UCSD-AML1 (cell line): ENCODE results near the gene COPG2.
"Not testable (repeated sequence)": the region's sequence is repeated elsewhere in the genome, so short reads cannot be mapped to it uniquely, and the experiment has no call there.

Experiments used
- DNase-seq: peaks from one replicate; lab custom pipeline; 2025; ENCODE audit not compliant: unreplicated experiment; lab: John Stamatoyannopoulos, UW

Gene COPG2

GRCh38 chr7:130566168-130566897, 102.2 kb downstream of the COPG2 start:
- no peak for DNase-seq

GRCh38 chr7:130560972-130561371, 107.6 kb downstream of the COPG2 start:
- DNase-seq = no peak

GRCh38 chr7:130559184-130559583, 109.4 kb downstream of the COPG2 start:
- DNase-seq = no peak

- no peak for DNase-seq
Observed at GRCh38 chr7:130554481-130554880, 114.1 kb downstream of the COPG2 start.

- DNase-seq = no peak
Observed at GRCh38 chr7:130553398-130554029, 115.0 kb downstream of the COPG2 start.

- no peak for DNase-seq
Observed at GRCh38 chr7:130544356-130544755, 124.2 kb downstream of the COPG2 start.

GRCh38 chr7:130543487-130544010, 125.0 kb downstream of the COPG2 start:
- no peak for DNase-seq

- not testable (repeated sequence) for DNase-seq
Observed at GRCh38 chr7:130542297-130542696, 126.3 kb downstream of the COPG2 start.

- DNase-seq = not testable (repeated sequence)
Observed at GRCh38 chr7:130541287-130541686, 127.3 kb downstream of the COPG2 start.

- not testable (repeated sequence) for DNase-seq
Observed at GRCh38 chr7:130537894-130538293, 130.7 kb downstream of the COPG2 start.

- DNase-seq = no peak
Observed at GRCh38 chr7:130529417-130529816, 139.1 kb downstream of the COPG2 start.

- not testable (repeated sequence) for DNase-seq
Observed at GRCh38 chr7:130527752-130528355, 140.7 kb downstream of the COPG2 start.

- no peak for DNase-seq
Observed at GRCh38 chr7:130524628-130525027, 143.9 kb downstream of the COPG2 start.

GRCh38 chr7:130523519-130524125, 144.9 kb downstream of the COPG2 start:
- DNase-seq = not testable (repeated sequence)

GRCh38 chr7:130521258-130521951, 147.1 kb downstream of the COPG2 start:
- DNase-seq = no peak

GRCh38 chr7:130515315-130516040, 153.1 kb downstream of the COPG2 start:
- no peak for DNase-seq

GRCh38 chr7:130513447-130513846, 155.1 kb downstream of the COPG2 start:
- DNase-seq = no peak

GRCh38 chr7:130512038-130512437, 156.5 kb downstream of the COPG2 start:
- not testable (repeated sequence) for DNase-seq

GRCh38 chr7:130506358-130506757, 162.2 kb downstream of the COPG2 start:
- no peak for DNase-seq

- DNase-seq = no peak
Observed at GRCh38 chr7:130505753-130506152, 162.8 kb downstream of the COPG2 start.
